ENCODE data around the gene FFAR3.

The FFAR3 gene

GRCh38 chr19:35328851-35329285 is 29.4 kb upstream of the FFAR3 start, which contains the start of gene CD22:
CD22 (plus strand) TSS chr19:35329187; CDS start chr19:35332041, 2,854 bp downstream.
- no peak for DNase-seq (ENCODE audit: low read depth)
- H3K4me3 ChIP-seq (ENCODE audit: low read depth, low read length) = no peak within 1 kb of the TSS

GRCh38 chr19:35329323-35329722 is 28.9 kb upstream of the FFAR3 start:
- no peak for DNase-seq (ENCODE audit: low read depth)
- no peak overlapping the region for H3K4me3 ChIP-seq (ENCODE audit: low read depth, low read length)

- H3K4me3 ChIP-seq (ENCODE audit: low read depth, low read length) = no peak overlapping the region
- no peak for DNase-seq (ENCODE audit: low read depth)
Observed at GRCh38 chr19:35330475-35330874, 27.8 kb upstream of the FFAR3 start.

- DNase-seq (ENCODE audit: low read depth) = no peak
- H3K4me3 ChIP-seq (ENCODE audit: low read depth, low read length) = no peak overlapping the region
Observed at GRCh38 chr19:35331551-35332214, 26.6 kb upstream of the FFAR3 start.

- DNase-seq (ENCODE audit: low read depth) = no peak
- H3K4me3 ChIP-seq (ENCODE audit: low read depth, low read length) = no peak overlapping the region
Observed at GRCh38 chr19:35332817-35333216, 25.4 kb upstream of the FFAR3 start.

- no peak overlapping the region for H3K4me3 ChIP-seq (ENCODE audit: low read depth, low read length)
- DNase-seq (ENCODE audit: low read depth) = no peak
Observed at GRCh38 chr19:35334144-35334753, 24.0 kb upstream of the FFAR3 start.

- DNase-seq (ENCODE audit: low read depth) = no peak
- no peak overlapping the region for H3K4me3 ChIP-seq (ENCODE audit: low read depth, low read length)
Observed at GRCh38 chr19:35336166-35336955, 21.9 kb upstream of the FFAR3 start.

- DNase-seq (ENCODE audit: low read depth) = no peak
- H3K4me3 ChIP-seq (ENCODE audit: low read depth, low read length) = no peak overlapping the region
Observed at GRCh38 chr19:35337097-35337983, 20.9 kb upstream of the FFAR3 start.

GRCh38 chr19:35337984-35338296 is 20.3 kb upstream of the FFAR3 start:
- no peak for DNase-seq (ENCODE audit: low read depth)
- H3K4me3 ChIP-seq (ENCODE audit: low read depth, low read length) = no peak overlapping the region

GRCh38 chr19:35340431-35340830 is 17.8 kb upstream of the FFAR3 start:
- H3K4me3 ChIP-seq (ENCODE audit: low read depth, low read length) = no peak overlapping the region
- DNase-seq (ENCODE audit: low read depth) = no peak

- DNase-seq (ENCODE audit: low read depth) = no peak
- H3K4me3 ChIP-seq (ENCODE audit: low read depth, low read length) = no peak overlapping the region
Observed at GRCh38 chr19:35341006-35341405, 17.3 kb upstream of the FFAR3 start.

GRCh38 chr19:35341565-35342225 is 16.6 kb upstream of the FFAR3 start:
- no peak for DNase-seq (ENCODE audit: low read depth)
- H3K4me3 ChIP-seq (ENCODE audit: low read depth, low read length) = no peak overlapping the region

- no peak overlapping the region for H3K4me3 ChIP-seq (ENCODE audit: low read depth, low read length)
- no peak for DNase-seq (ENCODE audit: low read depth)
Observed at GRCh38 chr19:35342430-35342829, 15.8 kb upstream of the FFAR3 start.

GRCh38 chr19:35344511-35345031 is 13.7 kb upstream of the FFAR3 start:
- DNase-seq (ENCODE audit: low read depth) = no peak
- no peak overlapping the region for H3K4me3 ChIP-seq (ENCODE audit: low read depth, low read length)

- no peak overlapping the region for H3K4me3 ChIP-seq (ENCODE audit: low read depth, low read length)
- no peak for DNase-seq (ENCODE audit: low read depth)
Observed at GRCh38 chr19:35345671-35346111, 12.6 kb upstream of the FFAR3 start.

- no peak overlapping the region for H3K4me3 ChIP-seq (ENCODE audit: low read depth, low read length)
- no peak for DNase-seq (ENCODE audit: low read depth)
Observed at GRCh38 chr19:35346193-35347052, 11.8 kb upstream of the FFAR3 start.

- no peak within 1 kb of the TSS for H3K4me3 ChIP-seq (ENCODE audit: low read depth, low read length)
- no peak for DNase-seq (ENCODE audit: low read depth)
Observed at GRCh38 chr19:35347171-35347929, 10.9 kb upstream of the FFAR3 start, which contains the start of gene FFAR1. FFAR1 (plus strand) TSS chr19:35347902; CDS start chr19:35351552, 3,650 bp downstream.

Measured in skeletal muscle cell (primary cell).